GM19025 (cell line): ENCODE results near the gene PIKFYVE.
"Not testable (repeated sequence)": the region's sequence is repeated elsewhere in the genome, so short reads cannot be mapped to it uniquely, and the experiment has no call there.

ENCODE experiments used
- ATAC-seq: cut with Tn5 transposase; IDR thresholded peaks from one replicate; pipeline ENCODE4 v1.9.1; 2021; ENCODE audit warnings: mild to moderate bottlenecking, low read depth, moderate library complexity; ENCODE audit not compliant: unreplicated experiment

The PIKFYVE gene

DNA sequence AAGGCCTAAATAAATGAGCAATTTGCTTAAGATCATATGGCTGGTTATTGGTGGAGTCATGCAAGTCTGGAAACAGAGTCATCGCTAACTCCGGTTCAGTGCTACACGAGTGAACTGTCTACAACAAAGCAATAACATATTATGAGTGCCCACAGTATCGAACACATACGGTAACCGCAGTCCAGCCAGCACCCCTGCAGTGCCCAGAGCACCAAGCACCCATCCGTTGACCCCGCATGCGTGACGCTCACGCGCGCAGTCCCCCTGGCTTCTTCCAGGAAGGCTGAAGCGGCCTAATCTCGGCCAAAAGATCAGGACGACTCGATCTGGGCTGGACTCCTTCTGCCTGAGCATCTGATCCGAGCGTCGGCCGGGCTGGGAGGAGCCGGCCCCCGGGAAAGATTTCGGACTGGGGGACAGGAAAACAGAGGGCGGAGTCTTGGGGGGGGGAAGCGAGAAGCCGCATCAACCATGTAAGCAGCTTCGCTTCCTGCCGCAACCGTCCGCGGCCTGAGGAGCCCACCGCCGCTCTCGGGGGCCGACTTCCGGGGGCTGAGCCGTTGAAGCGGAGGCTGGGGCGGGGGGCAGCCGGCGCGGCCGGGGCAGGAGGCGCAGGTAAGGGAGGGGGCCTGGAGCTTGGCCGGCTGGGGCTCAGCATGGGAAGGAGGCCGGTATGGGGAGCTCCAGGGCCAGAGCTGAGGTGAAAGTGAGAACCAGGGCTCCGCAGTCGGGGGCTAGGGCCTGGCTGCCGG, at the start of gene PIKFYVE:
TSS of gene PIKFYVE (plus strand) at position 455 of the 752 bp plus-strand sequence. CDS start 5,265 bp downstream, outside the sequence.
- peak; percentile 83 for ATAC-seq

GRCh38 chr2:208221873-208222272, 44.2 kb upstream of the PIKFYVE start:
- not testable (repeated sequence) for ATAC-seq

DNA sequence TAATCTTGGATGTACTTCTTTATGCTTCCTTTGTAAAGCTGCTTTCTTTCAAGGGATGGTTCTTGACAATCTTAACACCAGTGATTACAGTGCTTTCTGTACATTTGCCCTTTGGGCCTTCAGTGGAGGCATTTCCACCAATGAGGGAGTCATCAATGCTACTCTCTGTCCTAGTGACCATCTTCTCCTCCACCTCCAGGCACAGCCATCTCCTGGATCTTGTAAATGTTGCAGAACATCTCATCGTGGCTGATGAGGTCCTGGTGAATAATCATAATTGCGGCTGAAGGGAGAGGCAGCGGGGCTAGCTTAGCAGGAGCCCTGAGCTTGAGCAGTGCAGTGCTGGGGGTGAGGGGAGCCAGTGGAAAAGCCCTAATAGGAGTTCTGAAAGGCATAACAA, 43.7 kb upstream of the PIKFYVE start:
- ATAC-seq: no peak

GRCh38 chr2:208224802-208225201, 41.3 kb upstream of the PIKFYVE start:
- no peak for ATAC-seq

- no peak for ATAC-seq
These were observed 38.3 kb upstream of the PIKFYVE start for GRCh38 chr2:208227581-208228232.

GRCh38 chr2:208228476-208228875, 37.6 kb upstream of the PIKFYVE start:
- ATAC-seq: no peak

DNA sequence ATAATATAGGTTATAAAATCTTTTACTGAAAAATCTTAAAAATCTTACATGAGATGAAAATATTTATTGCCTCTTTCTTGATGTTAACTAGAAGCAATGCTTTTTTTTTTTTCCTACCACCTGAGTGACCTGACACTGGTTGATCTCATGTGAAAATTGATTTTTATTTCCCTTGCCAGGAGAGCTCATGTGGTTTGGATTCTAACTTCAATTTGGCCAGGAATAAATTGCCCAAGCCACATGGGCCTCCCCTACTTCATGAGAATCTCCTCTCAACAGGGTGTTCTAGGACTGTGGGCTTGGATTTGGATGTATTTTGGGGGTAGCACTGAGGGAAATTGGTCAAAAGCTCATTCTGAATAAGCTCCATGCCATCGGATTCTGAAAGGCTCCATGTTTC, 31.3 kb upstream of the PIKFYVE start:
- no peak for ATAC-seq

GRCh38 chr2:208235860-208236259, 30.2 kb upstream of the PIKFYVE start:
- ATAC-seq: no peak

GRCh38 chr2:208239770-208240493, 26.1 kb upstream of the PIKFYVE start:
- no peak for ATAC-seq

GRCh38 chr2:208240619-208241209, 25.3 kb upstream of the PIKFYVE start:
- ATAC-seq: no peak

DNA sequence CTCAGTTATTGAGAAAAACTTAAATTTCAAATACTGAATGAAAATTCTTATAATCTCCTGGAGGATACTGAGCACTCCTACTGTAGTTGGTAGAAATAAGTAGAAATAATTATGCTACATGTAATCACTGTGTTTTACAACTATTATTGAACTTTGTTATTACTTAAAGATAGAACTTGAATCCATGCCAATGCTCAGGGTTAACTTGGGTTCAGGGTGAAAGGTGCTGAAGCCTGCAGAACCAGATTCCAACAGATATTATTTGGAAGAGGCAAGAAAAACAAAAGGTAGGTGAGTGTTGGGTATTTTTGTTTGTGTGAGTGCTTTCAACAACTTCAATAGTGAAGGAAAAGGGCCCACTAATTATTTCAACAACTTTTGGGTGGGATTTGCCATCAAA, 21.6 kb upstream of the PIKFYVE start:
- no peak for ATAC-seq

- no peak for ATAC-seq
These were observed 20.3 kb upstream of the PIKFYVE start for GRCh38 chr2:208245746-208246145.

DNA sequence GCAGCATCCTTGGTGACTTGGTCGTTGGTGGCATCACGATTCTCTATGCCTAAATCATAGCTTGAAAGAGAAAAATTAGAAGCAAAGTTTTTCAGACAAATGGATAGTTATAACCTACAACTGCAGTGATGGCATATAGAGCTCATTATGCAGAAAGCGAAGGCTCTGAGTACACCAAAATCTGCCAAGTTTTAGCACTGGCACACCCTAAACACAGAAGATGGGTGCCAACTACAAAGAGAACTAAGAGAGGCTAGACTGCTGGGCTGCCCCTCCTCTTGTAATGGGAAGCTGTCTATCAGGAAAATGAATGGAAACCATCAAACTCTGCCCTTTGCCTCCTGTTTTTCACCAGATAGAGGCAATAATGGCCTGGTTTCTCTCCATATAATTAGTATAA, 17.5 kb upstream of the PIKFYVE start:
- no peak for ATAC-seq

DNA sequence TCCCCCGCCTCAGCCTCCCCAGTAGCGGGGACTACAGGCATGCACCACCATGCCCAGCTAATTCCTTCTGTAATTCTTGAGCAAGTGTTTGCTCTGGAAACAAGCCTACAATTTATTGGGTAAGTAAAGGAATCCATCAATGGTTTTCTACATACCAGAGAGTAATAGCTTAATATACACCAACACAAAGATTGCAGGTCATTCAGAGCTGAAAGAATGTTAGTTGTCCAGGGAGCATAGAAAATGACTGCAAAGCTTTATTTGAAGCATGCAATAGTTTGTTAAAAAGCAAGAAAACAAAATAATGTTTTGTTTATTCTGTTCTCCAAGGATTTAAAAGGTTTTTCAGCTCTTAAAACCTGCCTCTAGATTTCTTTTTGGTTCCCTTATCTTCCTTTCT, 16.8 kb upstream of the PIKFYVE start:
- no peak for ATAC-seq

DNA sequence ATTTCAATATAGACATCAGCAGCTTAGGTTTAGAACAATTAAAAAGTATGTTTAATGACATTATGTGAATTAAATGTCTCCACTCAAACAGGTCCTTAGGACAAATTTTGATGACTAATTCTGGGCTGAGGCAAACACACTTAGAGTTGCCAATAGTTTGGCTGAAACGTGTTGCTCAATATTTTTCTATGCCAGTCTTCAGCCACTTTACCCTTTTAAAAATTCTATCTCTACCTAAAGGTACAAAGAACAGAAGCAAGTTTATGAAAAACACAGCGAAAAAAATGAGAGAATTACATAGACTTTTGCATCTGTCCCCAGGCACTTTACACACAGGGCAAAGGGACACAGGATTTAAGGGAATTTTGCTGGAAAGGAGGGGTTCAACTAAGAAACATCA, 15.7 kb upstream of the PIKFYVE start:
- no peak for ATAC-seq

GRCh38 chr2:208251098-208251497, 15.0 kb upstream of the PIKFYVE start:
- no peak for ATAC-seq

- ATAC-seq: no peak
These were observed 13.2 kb upstream of the PIKFYVE start for GRCh38 chr2:208252716-208253492.

DNA sequence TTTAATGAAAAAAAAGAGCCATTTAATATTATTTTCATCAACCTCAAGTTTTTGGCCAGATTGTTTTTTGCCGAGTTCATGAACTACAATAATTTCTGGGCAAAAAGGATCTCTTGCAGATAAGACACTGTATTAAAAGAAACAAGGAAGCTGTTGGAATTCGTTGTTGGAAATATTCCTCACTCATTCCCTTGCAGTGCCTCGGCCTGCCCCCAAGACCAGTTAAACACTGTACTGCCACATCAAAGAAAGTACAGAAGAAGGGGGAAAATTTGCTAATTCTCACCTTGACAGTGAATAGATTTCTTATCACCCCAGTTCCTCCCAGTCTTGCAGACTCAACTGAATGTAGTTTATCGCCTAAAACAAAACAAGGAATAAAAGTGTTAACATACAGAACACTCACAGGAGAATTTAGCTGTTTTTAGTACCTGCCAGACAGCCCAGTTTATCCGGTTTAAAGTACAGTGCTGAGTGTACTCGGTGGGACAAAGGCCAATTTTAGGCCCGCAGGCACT, 12.4 kb upstream of the PIKFYVE start:
- ATAC-seq: no peak

DNA sequence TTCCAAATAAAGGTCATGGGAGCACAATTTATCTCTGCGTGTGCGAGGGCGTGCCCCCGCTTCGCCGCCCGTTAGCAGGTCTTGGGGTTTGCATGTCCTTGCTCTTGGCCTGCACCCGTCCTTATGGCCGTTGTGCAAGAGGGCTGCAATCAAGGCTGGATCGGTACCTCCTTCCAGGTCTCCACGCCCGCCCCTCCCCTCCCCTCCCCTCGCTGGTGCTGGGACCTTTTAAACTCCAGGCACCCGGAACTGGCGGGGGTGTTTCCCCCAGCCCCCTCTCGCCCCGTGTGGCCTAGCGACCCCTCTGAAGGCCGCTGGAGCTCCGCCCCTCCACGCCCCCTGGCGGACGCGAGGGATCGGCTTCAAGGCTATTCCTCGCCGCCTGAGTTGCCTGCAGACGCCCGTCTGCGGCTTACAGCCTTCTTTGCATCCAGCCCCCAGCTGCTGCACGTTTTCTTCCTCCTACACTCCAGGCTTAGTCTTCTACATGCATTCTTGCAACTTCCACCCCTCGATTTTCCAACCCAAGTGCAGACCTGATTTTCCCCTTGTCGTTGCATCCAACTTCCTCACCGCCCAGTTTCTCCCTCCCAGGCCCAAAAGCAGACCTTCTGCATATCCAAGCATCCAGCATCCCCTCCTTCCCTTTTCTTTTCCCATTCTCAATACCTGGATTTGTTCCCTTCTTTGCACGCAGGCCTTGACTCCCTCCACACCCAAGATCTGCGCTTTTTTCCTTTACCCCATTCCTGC, 11.8 kb upstream of the PIKFYVE start:
- peak; percentile 59 for ATAC-seq
